ENCODE data around the gene USP3. TPM values are rescaled to one million over a fixed set of nuclear protein-coding genes. Genes with fewer than 3 reads are reported as not detected.

The USP3 gene
- total and polyA plus RNA-seq, 2 of the 13 experiments (the other 11 are each of a cell fraction or from before 2014, with no cell fraction given): 14.3 to 61.2 TPM

- TF ChIP-seq, protein P1, sequence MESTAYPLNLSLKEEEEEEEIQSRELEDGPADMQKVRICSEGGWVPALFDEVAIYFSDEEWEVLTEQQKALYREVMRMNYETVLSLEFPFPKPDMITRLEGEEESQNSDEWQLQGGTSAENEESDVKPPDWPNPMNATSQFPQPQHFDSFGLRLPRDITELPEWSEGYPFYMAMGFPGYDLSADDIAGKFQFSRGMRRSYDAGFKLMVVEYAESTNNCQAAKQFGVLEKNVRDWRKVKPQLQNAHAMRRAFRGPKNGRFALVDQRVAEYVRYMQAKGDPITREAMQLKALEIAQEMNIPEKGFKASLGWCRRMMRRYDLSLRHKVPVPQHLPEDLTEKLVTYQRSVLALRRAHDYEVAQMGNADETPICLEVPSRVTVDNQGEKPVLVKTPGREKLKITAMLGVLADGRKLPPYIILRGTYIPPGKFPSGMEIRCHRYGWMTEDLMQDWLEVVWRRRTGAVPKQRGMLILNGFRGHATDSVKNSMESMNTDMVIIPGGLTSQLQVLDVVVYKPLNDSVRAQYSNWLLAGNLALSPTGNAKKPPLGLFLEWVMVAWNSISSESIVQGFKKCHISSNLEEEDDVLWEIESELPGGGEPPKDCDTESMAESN (CRISPR knock-in tag; conservative IDR thresholded peaks at IDR 0.05): 0 out of 2 replicates have a peak, but pooled peaks have one; percentile 21
- TF ChIP-seq SP4 (CRISPR knock-in tag; IDR thresholded peaks at IDR 0.05) (no peak), HOXA9 (CRISPR knock-in tag; IDR thresholded peaks at IDR 0.05; ENCODE audit: borderline replicate concordance) (no peak), TBX3 (IDR thresholded peaks at IDR 0.05; ENCODE audit: borderline replicate concordance) (peak; percentile 59; the same call in 1 of the 2 replicates), RORA (CRISPR knock-in tag; IDR thresholded peaks at IDR 0.05) (no peak), MEF2D (CRISPR knock-in tag; IDR thresholded peaks at IDR 0.05) (no peak), ZNF790 (CRISPR knock-in tag; IDR thresholded peaks at IDR 0.05; ENCODE audit: borderline replicate concordance) (no peak), NR1H2 (CRISPR knock-in tag; IDR thresholded peaks at IDR 0.05; ENCODE audit: borderline replicate concordance, low read depth) (no peak), PHF5A (CRISPR knock-in tag; IDR thresholded peaks at IDR 0.05; ENCODE audit: low read depth, unreplicated experiment) (no peak), KLF15 (CRISPR knock-in tag; IDR thresholded peaks at IDR 0.05; ENCODE audit: borderline replicate concordance) (no peak), KDM3A (CRISPR knock-in tag; IDR thresholded peaks at IDR 0.05; ENCODE audit: low read depth) (peak; percentile 50; the same call in 1 of the 2 replicates), ISX (CRISPR knock-in tag; conservative IDR thresholded peaks at IDR 0.05) (no peak), SIN3A (IDR thresholded peaks at IDR 0.05; ENCODE audit: borderline replicate concordance, low read depth, low read length) (no peak), EED (CRISPR knock-in tag; IDR thresholded peaks at IDR 0.05) (no peak), ZNF138 (CRISPR knock-in tag; IDR thresholded peaks at IDR 0.05; ENCODE audit: low read depth) (no peak), MAFF (IDR thresholded peaks at IDR 0.05; ENCODE audit: low read depth, low read length) (no peak), SP5 (CRISPR knock-in tag; IDR thresholded peaks at IDR 0.05; ENCODE audit: borderline replicate concordance, low read depth) (peak; percentile 86), ZNF660 (CRISPR knock-in tag; IDR thresholded peaks at IDR 0.05; ENCODE audit: borderline replicate concordance, low read depth) (no peak)
- TF ChIP-seq, protein P2, sequence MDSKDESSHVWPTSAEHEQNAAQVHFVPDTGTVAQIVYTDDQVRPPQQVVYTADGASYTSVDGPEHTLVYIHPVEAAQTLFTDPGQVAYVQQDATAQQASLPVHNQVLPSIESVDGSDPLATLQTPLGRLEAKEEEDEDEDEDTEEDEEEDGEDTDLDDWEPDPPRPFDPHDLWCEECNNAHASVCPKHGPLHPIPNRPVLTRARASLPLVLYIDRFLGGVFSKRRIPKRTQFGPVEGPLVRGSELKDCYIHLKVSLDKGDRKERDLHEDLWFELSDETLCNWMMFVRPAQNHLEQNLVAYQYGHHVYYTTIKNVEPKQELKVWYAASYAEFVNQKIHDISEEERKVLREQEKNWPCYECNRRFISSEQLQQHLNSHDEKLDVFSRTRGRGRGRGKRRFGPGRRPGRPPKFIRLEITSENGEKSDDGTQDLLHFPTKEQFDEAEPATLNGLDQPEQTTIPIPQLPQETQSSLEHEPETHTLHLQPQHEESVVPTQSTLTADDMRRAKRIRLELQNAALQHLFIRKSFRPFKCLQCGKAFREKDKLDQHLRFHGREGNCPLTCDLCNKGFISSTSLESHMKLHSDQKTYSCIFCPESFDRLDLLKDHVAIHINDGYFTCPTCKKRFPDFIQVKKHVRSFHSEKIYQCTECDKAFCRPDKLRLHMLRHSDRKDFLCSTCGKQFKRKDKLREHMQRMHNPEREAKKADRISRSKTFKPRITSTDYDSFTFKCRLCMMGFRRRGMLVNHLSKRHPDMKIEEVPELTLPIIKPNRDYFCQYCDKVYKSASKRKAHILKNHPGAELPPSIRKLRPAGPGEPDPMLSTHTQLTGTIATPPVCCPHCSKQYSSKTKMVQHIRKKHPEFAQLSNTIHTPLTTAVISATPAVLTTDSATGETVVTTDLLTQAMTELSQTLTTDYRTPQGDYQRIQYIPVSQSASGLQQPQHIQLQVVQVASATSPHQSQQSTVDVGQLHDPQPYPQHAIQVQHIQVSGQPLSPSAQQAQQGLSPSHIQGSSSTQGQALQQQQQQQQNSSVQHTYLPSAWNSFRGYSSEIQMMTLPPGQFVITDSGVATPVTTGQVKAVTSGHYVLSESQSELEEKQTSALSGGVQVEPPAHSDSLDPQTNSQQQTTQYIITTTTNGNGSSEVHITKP (CRISPR knock-in tag; IDR thresholded peaks at IDR 0.05; ENCODE audit: low read depth): peak; percentile 83
- TF ChIP-seq, protein P3, sequence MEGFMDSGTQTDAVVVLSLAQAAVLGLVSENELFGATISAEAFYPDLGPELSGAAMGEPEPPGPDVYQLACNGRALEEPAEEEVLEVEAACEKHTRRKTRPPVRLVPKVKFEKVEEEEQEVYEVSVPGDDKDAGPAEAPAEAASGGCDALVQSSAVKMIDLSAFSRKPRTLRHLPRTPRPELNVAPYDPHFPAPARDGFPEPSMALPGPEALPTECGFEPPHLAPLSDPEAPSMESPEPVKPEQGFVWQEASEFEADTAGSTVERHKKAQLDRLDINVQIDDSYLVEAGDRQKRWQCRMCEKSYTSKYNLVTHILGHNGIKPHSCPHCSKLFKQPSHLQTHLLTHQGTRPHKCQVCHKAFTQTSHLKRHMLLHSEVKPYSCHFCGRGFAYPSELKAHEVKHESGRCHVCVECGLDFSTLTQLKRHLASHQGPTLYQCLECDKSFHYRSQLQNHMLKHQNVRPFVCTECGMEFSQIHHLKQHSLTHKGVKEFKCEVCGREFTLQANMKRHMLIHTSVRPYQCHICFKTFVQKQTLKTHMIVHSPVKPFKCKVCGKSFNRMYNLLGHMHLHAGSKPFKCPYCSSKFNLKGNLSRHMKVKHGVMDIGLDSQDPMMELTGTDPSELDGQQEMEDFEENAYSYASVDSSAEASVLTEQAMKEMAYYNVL (CRISPR knock-in tag; IDR thresholded peaks at IDR 0.05; ENCODE audit: borderline replicate concordance): 0 out of 2 replicates have a peak, but pooled peaks have one; percentile 70
Observed at GRCh38 chr15:63473007-63473748, 31.2 kb upstream of the USP3 start (continued).

All from HepG2 (cell line).